LHCN-M2 (cell line): Measurements from ENCODE around the gene TNFRSF1A. TPM values are rescaled to one million over a fixed set of nuclear protein-coding genes. Genes with fewer than 3 reads are reported as not detected.

Experiments
- DNase-seq: peaks from one replicate; pipeline ENCODE4 v3.0.0-alpha.2; 2012; ENCODE audit warnings: low read depth
- total RNA-seq: library from RNA; depleted of rRNA; stranded (reverse); fragments of >200 nt; gene quantifications from 2 replicates; pipeline ENCODE4 v1.2.3, GENCODE V29; 2014

Gene TNFRSF1A
- total RNA-seq, 1 experiment from 2014 or later, result 233 TPM

DNA sequence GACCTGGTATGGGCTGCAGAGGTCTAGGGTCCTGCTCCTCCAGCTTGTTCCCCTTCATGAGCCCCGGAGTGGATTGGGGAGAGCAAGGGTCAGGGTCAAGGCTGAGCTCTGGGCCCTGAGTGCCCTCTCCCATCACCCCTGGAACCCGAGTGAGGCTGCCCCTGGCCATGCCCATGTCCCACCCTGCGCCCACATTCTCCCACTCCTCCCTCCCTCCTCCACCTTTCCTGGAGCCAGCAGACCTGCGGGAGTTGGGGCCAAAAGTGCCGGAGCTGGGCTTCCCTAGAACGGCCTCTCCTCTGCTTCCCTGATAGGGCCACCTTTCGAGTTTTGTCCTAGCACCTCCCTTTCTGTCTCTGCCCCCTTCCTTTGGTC, 32.9 kb upstream of the TNFRSF1A start:
- no peak for DNase-seq

DNA sequence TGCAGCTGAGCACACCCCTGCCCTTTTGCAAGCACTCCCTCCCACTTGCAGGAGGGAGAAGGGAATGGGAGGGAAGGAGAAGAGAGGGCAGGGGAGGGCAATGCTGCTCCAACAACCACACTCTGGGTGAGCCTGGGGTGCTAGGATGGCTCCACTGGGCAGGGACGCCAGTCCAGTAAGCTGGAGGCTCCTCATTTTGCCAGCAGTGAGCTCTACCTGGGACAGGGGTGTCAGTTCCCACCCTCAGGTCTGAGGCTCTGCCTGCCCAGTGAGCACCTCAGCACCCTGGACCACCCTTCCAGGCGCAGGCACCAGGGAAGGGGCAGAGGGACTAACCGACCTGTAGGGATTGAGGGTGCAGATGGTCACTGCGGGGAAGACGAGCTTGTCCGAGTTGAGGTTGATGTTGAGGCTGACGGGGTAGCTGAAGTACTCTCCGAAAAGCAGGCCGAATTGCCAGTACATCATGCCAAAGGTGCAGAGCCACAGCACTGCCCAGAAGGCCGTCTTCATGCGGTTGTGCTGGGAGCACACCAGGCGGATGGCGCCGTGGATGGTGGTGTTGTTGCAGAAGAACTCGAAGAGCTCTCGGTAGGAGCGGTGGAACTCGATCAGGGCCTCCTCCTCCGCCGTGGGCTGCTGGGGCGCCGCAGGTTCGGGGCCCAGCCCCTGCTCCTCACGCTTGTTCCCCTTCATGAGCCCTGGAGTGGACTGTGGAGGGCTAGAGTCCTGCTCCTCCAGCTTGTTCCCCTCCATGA, 32.3 kb upstream of the TNFRSF1A start:
- no peak for DNase-seq

GRCh38 chr12:6373022-6373787, 31.3 kb upstream of the TNFRSF1A start:
- DNase-seq, result no peak

- DNase-seq, result peak; percentile 94
Measured at GRCh38 chr12:6372403-6373003, 30.6 kb upstream of the TNFRSF1A start.

GRCh38 chr12:6370994-6371754, 29.3 kb upstream of the TNFRSF1A start:
- DNase-seq, result peak; percentile 39

GRCh38 chr12:6370576-6370935, 28.7 kb upstream of the TNFRSF1A start:
- DNase-seq, result no peak

- DNase-seq, result peak; percentile 48
Measured at GRCh38 chr12:6369916-6370575, 28.2 kb upstream of the TNFRSF1A start.

- no peak for DNase-seq
Measured at GRCh38 chr12:6368906-6369525, 27.1 kb upstream of the TNFRSF1A start.

DNA sequence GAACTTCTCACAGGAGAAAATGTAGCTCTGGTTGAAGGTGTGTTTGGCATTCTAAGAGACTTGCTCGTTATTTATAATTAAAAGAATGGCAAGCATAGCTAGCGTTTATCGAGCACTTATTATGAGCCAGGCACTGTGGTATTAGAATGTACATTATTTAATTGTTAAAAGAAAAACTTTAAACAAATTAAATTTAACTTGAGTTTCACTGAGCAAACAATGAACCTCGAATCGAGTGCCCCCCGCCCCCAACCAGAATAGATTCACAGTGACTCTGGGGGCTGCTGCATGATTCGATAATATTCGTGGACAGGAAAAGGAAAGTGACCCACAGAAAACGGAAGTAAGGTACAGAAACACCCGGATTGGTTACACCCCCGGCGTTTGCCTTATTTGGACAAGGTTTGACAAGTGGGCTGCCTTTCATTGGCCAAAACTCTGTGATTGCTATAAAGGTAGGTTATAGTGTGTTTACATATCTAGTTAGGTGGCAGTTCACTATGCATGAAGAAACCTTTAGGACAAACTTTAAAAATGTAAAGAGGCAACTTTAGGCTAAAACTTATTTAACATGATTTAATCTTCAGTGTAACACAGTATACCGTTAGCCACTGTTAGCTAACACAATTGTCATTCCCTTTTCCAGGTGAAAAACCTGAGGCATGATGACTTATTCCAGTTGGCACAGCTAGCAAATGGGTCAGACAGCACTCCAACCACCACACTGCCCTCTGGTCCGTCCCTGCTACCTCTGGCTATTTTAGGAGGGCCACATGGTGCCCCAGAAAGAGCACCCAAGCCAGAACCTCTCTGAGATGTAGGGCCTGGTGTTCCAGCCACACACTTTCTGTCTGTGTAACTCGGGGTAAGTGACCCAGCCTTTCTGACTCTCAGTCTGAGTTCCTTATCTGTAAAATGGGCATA, 26.4 kb upstream of the TNFRSF1A start:
- no peak for DNase-seq

GRCh38 chr12:6367065-6367968, 25.4 kb upstream of the TNFRSF1A start:
- DNase-seq, result peak; percentile 43

DNA sequence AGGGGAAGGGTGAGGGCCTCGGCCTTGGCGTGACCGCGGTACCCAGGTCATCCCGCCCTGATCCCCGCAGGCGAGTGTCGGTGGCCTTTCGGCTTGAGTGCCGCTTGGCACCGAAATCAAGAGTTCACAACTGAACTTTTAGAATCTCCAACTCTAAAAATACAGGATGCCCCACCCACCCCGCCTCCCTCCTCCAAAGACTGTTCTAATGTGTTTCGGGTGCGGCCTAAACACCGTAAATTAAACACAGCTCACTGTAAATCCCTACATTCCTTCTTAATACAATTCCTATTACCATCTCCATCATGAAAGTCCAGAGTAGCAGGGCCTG, 22.1 kb upstream of the TNFRSF1A start:
- no peak for DNase-seq

GRCh38 chr12:6363330-6364043, 21.6 kb upstream of the TNFRSF1A start:
- peak; percentile 64 for DNase-seq

DNA sequence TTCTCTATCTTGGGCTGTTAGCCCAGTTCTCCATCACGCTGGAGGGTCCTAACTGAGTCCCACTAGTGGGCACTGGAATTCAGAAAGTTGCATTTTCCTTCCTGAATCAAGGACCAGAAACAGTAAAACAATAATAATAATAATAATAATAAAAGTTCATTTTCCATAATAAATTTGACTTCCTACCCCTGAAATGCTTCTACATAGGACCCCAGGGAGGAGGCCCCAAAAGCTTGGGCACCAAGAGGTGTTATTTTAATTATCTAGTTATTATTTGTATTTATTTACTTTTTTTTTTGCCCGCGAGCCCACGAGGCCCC, 21.1 kb upstream of the TNFRSF1A start:
- no peak for DNase-seq

DNA sequence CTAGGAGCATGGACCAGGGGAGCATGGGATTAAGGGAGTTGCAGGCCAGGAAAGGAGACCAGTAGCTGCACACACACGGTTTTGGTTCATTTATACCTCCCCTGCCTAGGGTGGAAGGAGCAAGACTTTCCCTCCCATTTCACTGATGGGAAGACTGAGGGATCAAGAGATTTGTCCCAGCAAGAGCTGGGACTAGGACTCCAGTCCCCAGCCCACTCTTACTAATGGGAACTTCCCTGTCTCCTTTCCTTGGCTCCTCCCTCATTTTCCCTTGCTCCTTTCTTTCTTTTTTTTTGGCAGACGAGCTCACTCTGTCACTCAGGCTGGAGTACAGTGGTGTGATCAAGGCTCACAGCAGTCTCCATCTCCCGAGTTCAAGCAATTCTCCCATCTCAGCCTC, 20.5 kb upstream of the TNFRSF1A start:
- DNase-seq, result no peak

DNA sequence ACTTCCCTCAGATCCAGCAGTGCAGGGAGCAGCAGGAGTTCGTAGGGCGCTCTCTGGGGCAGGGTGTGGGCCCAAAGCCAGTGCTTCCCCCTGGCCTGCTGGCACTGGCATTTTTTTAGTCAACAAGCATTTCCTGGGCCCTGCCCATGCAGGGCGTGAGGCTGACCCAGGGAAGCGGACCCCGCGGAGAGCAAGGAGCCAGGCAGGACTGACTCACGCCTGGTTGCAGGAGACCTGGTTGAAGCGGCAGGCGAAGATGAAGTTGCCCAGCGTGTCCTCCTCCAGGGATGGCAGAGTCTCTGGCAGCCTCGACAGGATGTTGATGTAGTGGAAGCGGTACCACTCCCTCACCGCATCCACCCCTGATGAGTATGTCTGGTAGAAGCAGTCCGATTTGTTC, 20.0 kb upstream of the TNFRSF1A start:
- peak; percentile 39 for DNase-seq

DNA sequence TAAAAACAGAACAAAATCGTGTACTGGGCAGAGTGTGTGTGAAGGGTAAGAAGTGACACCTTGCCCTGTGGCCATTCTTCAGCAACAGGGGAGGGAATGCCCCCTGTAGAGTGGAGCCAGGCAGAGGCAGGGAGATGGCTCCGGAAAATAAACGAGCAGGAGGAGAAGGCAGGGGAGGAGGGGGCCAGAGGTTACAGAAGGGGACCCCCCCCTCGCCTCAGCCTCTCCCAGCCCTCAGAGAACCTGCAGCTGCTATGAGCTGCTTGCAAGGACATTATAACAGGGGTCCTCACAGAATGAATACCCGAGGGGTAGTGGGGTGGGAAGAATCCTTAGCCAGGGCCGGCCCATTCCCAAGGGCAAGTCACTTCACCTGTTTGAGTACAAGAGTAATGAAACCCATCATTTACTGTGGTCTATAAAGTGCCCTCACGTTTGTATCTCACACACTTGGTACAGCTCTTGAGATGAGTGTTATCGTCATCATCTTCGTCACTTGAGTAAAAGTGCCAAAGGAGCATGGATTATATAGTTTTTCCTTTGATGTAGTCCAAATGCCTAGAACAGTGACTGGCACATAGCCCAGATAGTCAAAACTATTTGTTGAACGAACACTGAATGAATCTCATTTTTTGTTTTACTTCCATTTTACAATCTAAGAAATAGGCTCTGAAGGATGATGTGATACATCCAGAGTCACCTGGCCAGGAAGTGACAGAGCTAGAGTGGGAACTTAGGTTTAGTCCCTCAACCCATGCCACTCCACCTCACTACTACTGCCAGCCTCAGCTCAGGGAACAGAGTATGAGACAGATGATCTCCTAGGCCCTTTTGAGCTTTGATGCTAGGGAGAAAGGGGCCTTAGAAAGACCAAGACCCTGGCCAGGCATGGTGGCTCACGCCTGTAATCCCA, 19.0 kb upstream of the TNFRSF1A start:
- DNase-seq, result no peak

DNA sequence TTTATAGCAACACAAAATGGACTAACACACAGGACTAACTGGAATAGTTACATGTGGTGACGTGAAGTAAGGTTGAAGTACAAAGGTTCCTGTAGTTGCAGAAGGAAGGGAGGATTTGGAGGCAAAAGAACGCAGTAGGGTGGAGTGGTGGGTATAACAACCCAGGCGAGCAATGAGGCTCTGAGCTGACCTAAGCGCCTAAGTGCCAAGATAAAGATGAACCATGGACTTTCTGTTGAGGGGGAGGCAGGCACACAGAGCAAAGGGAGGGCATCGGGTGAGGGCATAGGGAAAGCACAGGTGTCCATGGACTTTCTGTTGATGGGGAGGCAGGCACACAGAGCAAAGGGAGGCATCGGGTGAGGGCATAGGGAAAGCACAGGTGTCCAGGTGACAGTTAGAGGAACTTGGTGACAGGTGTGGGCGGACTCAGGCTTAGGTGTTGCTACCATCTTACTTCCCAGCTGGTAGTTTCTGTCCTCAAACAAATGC, 18.2 kb upstream of the TNFRSF1A start:
- no peak for DNase-seq
